ACC112 (cell line): ENCODE data around the gene ITPR2.
A peak's percentile ranks its signal among the peaks of the same experiment; 100 is the strongest.

Source experiments
- H2AFZ ChIP-seq: fragments of 200-600 bp; sonication (generic); one replicate; pipeline ENCODE4 v1.6.0; 2017; ENCODE audit warnings: antibody characterized with exemption, low read length; ENCODE audit not compliant: unreplicated experiment
- H3K27ac ChIP-seq: fragments of 200-600 bp; sonication (generic); 2 replicates; pipeline ENCODE4 v1.5.1; 2014; ENCODE audit warnings: low read depth, mild to moderate bottlenecking, antibody characterized with exemption, low read length, moderate library complexity
- H3K27me3 ChIP-seq: fragments of 200-600 bp; sonication (generic); 2 replicates; pipeline ENCODE4 v1.6.1; 2014; ENCODE audit warnings: mild to moderate bottlenecking, antibody characterized with exemption, low read length, moderate library complexity, mixed read lengths; ENCODE audit not compliant: insufficient read depth
- H3K36me3 ChIP-seq: fragments of 200-600 bp; sonication (generic); 2 replicates; pipeline ENCODE4 v1.6.1; 2016; ENCODE audit warnings: mild to moderate bottlenecking, antibody characterized with exemption, low read length, moderate library complexity, mixed read lengths; ENCODE audit not compliant: insufficient read depth
- H3K4me1 ChIP-seq: fragments of 200-600 bp; sonication (generic); one replicate; pipeline ENCODE4 v1.6.1; 2016; ENCODE audit warnings: low read length, mixed read lengths; ENCODE audit not compliant: insufficient read depth, unreplicated experiment, control insufficient read depth
- H3K4me3 ChIP-seq: fragments of 200-600 bp; sonication (generic); 2 replicates; pipeline ENCODE4 v1.5.1; 2014; ENCODE audit warnings: mild to moderate bottlenecking, low read depth, low read length
- H3K79me2 ChIP-seq: fragments of 200-600 bp; sonication (generic); one replicate; pipeline ENCODE4 v1.6.0; 2016; ENCODE audit warnings: low read length; ENCODE audit not compliant: control insufficient read depth, unreplicated experiment, insufficient read depth

ITPR2 gene

GRCh38 chr12:26303418-26303817 lies 529.6 kb downstream of the ITPR2 start:
- Histone ChIP-seq H3K4me3 (no peak overlapping the region), H3K36me3 (no peaks in the 10 kb centered on the region), H3K4me1 (peaks cover 9% of the 10 kb centered on the region), H3K27me3 (no peaks in the 10 kb centered on the region), H3K27ac (no peak overlapping the region), H3K79me2 (no peaks in the 10 kb centered on the region), H2AFZ (no peak overlapping the region)

- Histone ChIP-seq H3K27me3 (no peaks in the 10 kb centered on the region), H3K79me2 (no peaks in the 10 kb centered on the region), H3K4me1 (peaks cover 16% of the 10 kb centered on the region), H3K4me3 (no peak overlapping the region), H3K27ac (no peak overlapping the region), H3K36me3 (no peaks in the 10 kb centered on the region), H2AFZ (no peak overlapping the region)
Measured at GRCh38 chr12:26302776-26303175, 530.2 kb downstream of the ITPR2 start.

GRCh38 chr12:26299751-26300150 lies 533.2 kb downstream of the ITPR2 start:
- peak overlapping the region; percentile 71 for H2AFZ ChIP-seq
- H3K4me1 ChIP-seq = peaks cover 24% of the 10 kb centered on the region
- H3K36me3 ChIP-seq = no peaks in the 10 kb centered on the region
- peak overlapping the region; percentile 72; the same call in 1 of the 2 replicates for H3K4me3 ChIP-seq
- no peaks in the 10 kb centered on the region for H3K79me2 ChIP-seq
- H3K27me3 ChIP-seq = no peaks in the 10 kb centered on the region
- H3K27ac ChIP-seq = no peak overlapping the region

GRCh38 chr12:26298785-26299621 lies 534.0 kb downstream of the ITPR2 start:
- Histone ChIP-seq H2AFZ (peak overlapping the region; percentile 71), H3K36me3 (no peaks in the 10 kb centered on the region), H3K79me2 (no peaks in the 10 kb centered on the region), H3K27me3 (no peaks in the 10 kb centered on the region), H3K4me3 (peak overlapping the region; percentile 72), H3K27ac (peak overlapping the region; percentile 79), H3K4me1 (peaks cover 24% of the 10 kb centered on the region)

- H3K36me3 ChIP-seq = no peaks in the 10 kb centered on the region
- no peaks in the 10 kb centered on the region for H3K27me3 ChIP-seq
- peaks cover 24% of the 10 kb centered on the region for H3K4me1 ChIP-seq
- H3K4me3 ChIP-seq = no peak overlapping the region
- H2AFZ ChIP-seq = peak overlapping the region; percentile 50
- no peaks in the 10 kb centered on the region for H3K79me2 ChIP-seq
- no peak overlapping the region for H3K27ac ChIP-seq
Measured at GRCh38 chr12:26297396-26298070, 535.5 kb downstream of the ITPR2 start.

- no peak overlapping the region for H3K27ac ChIP-seq
- H3K79me2 ChIP-seq = no peaks in the 10 kb centered on the region
- no peak overlapping the region for H3K4me3 ChIP-seq
- no peak overlapping the region for H2AFZ ChIP-seq
- no peaks in the 10 kb centered on the region for H3K27me3 ChIP-seq
- H3K4me1 ChIP-seq = peaks cover 24% of the 10 kb centered on the region
- H3K36me3 ChIP-seq = no peaks in the 10 kb centered on the region
Measured at GRCh38 chr12:26295001-26295400, 538.0 kb downstream of the ITPR2 start.

- Histone ChIP-seq H3K27me3 (no peaks in the 10 kb centered on the region), H2AFZ (no peak overlapping the region), H3K4me1 (peaks cover 16% of the 10 kb centered on the region), H3K36me3 (no peaks in the 10 kb centered on the region), H3K79me2 (no peaks in the 10 kb centered on the region), H3K4me3 (no peak overlapping the region), H3K27ac (no peak overlapping the region)
Measured at GRCh38 chr12:26293612-26294011, 539.4 kb downstream of the ITPR2 start.

- Histone ChIP-seq H2AFZ (no peak overlapping the region), H3K4me3 (no peak overlapping the region), H3K79me2 (no peaks in the 10 kb centered on the region), H3K4me1 (peaks cover 6% of the 10 kb centered on the region), H3K27me3 (no peaks in the 10 kb centered on the region), H3K36me3 (no peaks in the 10 kb centered on the region), H3K27ac (no peak overlapping the region)
Measured at GRCh38 chr12:26292596-26292995, 540.4 kb downstream of the ITPR2 start.

GRCh38 chr12:26290565-26290964 lies 542.4 kb downstream of the ITPR2 start:
- no peaks in the 10 kb centered on the region for H3K79me2 ChIP-seq
- no peaks in the 10 kb centered on the region for H3K36me3 ChIP-seq
- H3K27ac ChIP-seq = no peak overlapping the region
- H2AFZ ChIP-seq = no peak overlapping the region
- no peaks in the 10 kb centered on the region for H3K27me3 ChIP-seq
- no peak overlapping the region for H3K4me3 ChIP-seq
- no peaks in the 10 kb centered on the region for H3K4me1 ChIP-seq

- H3K4me1 ChIP-seq = no peaks in the 10 kb centered on the region
- no peak overlapping the region for H3K27ac ChIP-seq
- H2AFZ ChIP-seq = no peak overlapping the region
Measured at GRCh38 chr12:26287671-26288381, 545.2 kb downstream of the ITPR2 start.

More at GRCh38 chr12:26287671-26288381, 545.2 kb downstream of the ITPR2 start:
- H3K27me3 ChIP-seq = no peaks in the 10 kb centered on the region
- H3K4me3 ChIP-seq = no peak overlapping the region
- no peaks in the 10 kb centered on the region for H3K79me2 ChIP-seq
- no peaks in the 10 kb centered on the region for H3K36me3 ChIP-seq
